ENCODE data around the gene COL5A2.

DNA sequence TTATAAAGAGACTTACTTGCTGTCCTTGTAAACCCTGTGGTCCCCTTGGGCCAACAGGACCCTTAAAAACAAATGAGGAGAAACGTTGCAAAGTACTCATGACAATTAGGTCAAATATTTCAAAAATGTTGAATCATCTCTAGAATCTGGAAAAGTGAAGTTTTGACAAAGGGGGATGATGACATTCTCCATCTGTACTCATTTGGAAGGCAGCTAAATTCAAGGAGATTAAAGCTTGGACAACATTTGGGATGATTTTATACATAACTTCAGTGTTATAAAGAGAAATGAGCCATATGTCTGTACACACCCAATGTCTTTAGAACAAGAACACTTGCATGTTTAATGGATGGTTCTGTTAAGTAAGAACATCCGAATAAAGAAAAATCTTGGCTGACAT lies 92.9 kb downstream of the COL5A2 start:
- TF ChIP-seq, protein P1, sequence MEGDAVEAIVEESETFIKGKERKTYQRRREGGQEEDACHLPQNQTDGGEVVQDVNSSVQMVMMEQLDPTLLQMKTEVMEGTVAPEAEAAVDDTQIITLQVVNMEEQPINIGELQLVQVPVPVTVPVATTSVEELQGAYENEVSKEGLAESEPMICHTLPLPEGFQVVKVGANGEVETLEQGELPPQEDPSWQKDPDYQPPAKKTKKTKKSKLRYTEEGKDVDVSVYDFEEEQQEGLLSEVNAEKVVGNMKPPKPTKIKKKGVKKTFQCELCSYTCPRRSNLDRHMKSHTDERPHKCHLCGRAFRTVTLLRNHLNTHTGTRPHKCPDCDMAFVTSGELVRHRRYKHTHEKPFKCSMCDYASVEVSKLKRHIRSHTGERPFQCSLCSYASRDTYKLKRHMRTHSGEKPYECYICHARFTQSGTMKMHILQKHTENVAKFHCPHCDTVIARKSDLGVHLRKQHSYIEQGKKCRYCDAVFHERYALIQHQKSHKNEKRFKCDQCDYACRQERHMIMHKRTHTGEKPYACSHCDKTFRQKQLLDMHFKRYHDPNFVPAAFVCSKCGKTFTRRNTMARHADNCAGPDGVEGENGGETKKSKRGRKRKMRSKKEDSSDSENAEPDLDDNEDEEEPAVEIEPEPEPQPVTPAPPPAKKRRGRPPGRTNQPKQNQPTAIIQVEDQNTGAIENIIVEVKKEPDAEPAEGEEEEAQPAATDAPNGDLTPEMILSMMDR (IDR thresholded peaks at IDR 0.05; ENCODE audit: borderline replicate concordance, extremely low read depth, low read length, poor library complexity, severe bottlenecking), result no peak
- TF ChIP-seq EZH2 (IDR thresholded peaks at IDR 0.05; ENCODE audit: borderline replicate concordance, low read depth, low read length, severe bottlenecking), result no peak

Data from DND-41 (cell line).